Measurements from ENCODE around the gene IGFBP4.
"Not testable (repeated sequence)": the region's sequence is repeated elsewhere in the genome, so short reads cannot be mapped to it uniquely, and the experiment has no call there.

The IGFBP4 gene

GRCh38 chr17:40443196-40443987 lies at the start of gene IGFBP4:
Gene IGFBP4 (plus strand): TSS chr17:40443450. CDS start chr17:40443736, 286 bp downstream.
- DNase-seq: peak; percentile 66

GRCh38 chr17:40399185-40399584 lies 44.1 kb upstream of the IGFBP4 start:
- no peak for DNase-seq

GRCh38 chr17:40402668-40403067 lies 40.6 kb upstream of the IGFBP4 start:
- DNase-seq: no peak

- no peak for DNase-seq
These were observed 39.2 kb upstream of the IGFBP4 start for GRCh38 chr17:40404003-40404402.

- DNase-seq: no peak
These were observed 35.8 kb upstream of the IGFBP4 start for GRCh38 chr17:40407460-40407859.

- DNase-seq: not testable (repeated sequence)
These were observed 33.7 kb upstream of the IGFBP4 start for GRCh38 chr17:40409540-40409939.

GRCh38 chr17:40410082-40410481 lies 33.2 kb upstream of the IGFBP4 start:
- DNase-seq: no peak

GRCh38 chr17:40411821-40412220 lies 31.4 kb upstream of the IGFBP4 start:
- no peak for DNase-seq

- no peak for DNase-seq
These were observed 30.4 kb upstream of the IGFBP4 start for GRCh38 chr17:40412880-40413279.

GRCh38 chr17:40414312-40414711 lies 28.9 kb upstream of the IGFBP4 start:
- DNase-seq: not testable (repeated sequence)

- DNase-seq: no peak
These were observed 27.9 kb upstream of the IGFBP4 start for GRCh38 chr17:40415390-40415789.

GRCh38 chr17:40416671-40417070 lies 26.6 kb upstream of the IGFBP4 start:
- DNase-seq: no peak

GRCh38 chr17:40417258-40417608 lies 26.0 kb upstream of the IGFBP4 start:
- DNase-seq: no peak

- peak; percentile 91 for DNase-seq
These were observed 25.4 kb upstream of the IGFBP4 start, which contains the start of gene TOP2A for GRCh38 chr17:40417609-40418427. Gene TOP2A (minus strand): TSS chr17:40417896. CDS start chr17:40417791, 105 bp downstream.

GRCh38 chr17:40418428-40418706 lies 24.9 kb upstream of the IGFBP4 start:
- DNase-seq: no peak

- no peak for DNase-seq
These were observed 23.5 kb upstream of the IGFBP4 start for GRCh38 chr17:40419559-40420331.

GRCh38 chr17:40422990-40423633 lies 20.1 kb upstream of the IGFBP4 start:
- DNase-seq: no peak

- DNase-seq: no peak
These were observed 17.5 kb upstream of the IGFBP4 start for GRCh38 chr17:40425741-40426140.

GRCh38 chr17:40427002-40427491 lies 16.2 kb upstream of the IGFBP4 start:
- no peak for DNase-seq

- DNase-seq: no peak
These were observed 12.7 kb upstream of the IGFBP4 start for GRCh38 chr17:40430272-40431230.

- no peak for DNase-seq
These were observed 12.0 kb upstream of the IGFBP4 start for GRCh38 chr17:40431231-40431602.
